Measurements from ENCODE around the gene GRIK3. TPM values are rescaled to one million over a fixed set of nuclear protein-coding genes. Genes with fewer than 3 reads are reported as not detected.
A peak's percentile ranks its signal among the peaks of the same experiment; 100 is the strongest.

Gene GRIK3
- total RNA-seq, 1 donor from 2014 or later = 0.27 TPM

- intact Hi-C loops (cut with DNase I) = no loop called here
- Histone ChIP-seq H3K4me1 (no peaks in the 10 kb centered on the region), H3K36me3 (no peaks in the 10 kb centered on the region), H3K27ac (no peak overlapping the region), H3K9me3 (no peaks in the 10 kb centered on the region), H3K4me3 (no peak overlapping the region), H3K27me3 (ENCODE audit: low read depth) (no peaks in the 10 kb centered on the region)
- TF ChIP-seq CTCF (IDR thresholded peaks at IDR 0.05) = no peak
- ATAC-seq (no peak), DNase-seq (no peak)
Measured at GRCh38 chr1:36865602-36865900, 168.8 kb downstream of the GRIK3 start.

- peaks cover 5% of the 10 kb centered on the region for H3K27me3 ChIP-seq (ENCODE audit: low read depth)
- H3K9me3 ChIP-seq = no peaks in the 10 kb centered on the region
- DNase-seq (peak; percentile 3), ATAC-seq (no peak)
- no peak overlapping the region for H3K4me3 ChIP-seq
- TF ChIP-seq CTCF (IDR thresholded peaks at IDR 0.05) = no peak
- intact Hi-C loops (cut with DNase I) = no loop called here
- no peaks in the 10 kb centered on the region for H3K36me3 ChIP-seq
- no peaks in the 10 kb centered on the region for H3K4me1 ChIP-seq
- no peak overlapping the region for H3K27ac ChIP-seq
Measured at GRCh38 chr1:36864823-36865601, 169.3 kb downstream of the GRIK3 start.

GRCh38 chr1:36864182-36864822 lies 170.0 kb downstream of the GRIK3 start:
- H3K4me3 ChIP-seq = no peak overlapping the region
- H3K9me3 ChIP-seq = no peaks in the 10 kb centered on the region
- intact Hi-C loops (cut with DNase I) = no loop called here
- H3K27ac ChIP-seq = no peak overlapping the region
- no peaks in the 10 kb centered on the region for H3K4me1 ChIP-seq
- no peak for ATAC-seq
- DNase-seq = peak; percentile 28
- H3K27me3 ChIP-seq (ENCODE audit: low read depth) = peaks cover 6% of the 10 kb centered on the region
- H3K36me3 ChIP-seq = no peaks in the 10 kb centered on the region
- peak; percentile 24 for TF ChIP-seq CTCF (IDR thresholded peaks at IDR 0.05)

- Histone ChIP-seq H3K36me3 (no peaks in the 10 kb centered on the region), H3K9me3 (no peaks in the 10 kb centered on the region), H3K4me1 (no peaks in the 10 kb centered on the region), H3K27me3 (ENCODE audit: low read depth) (peaks cover 6% of the 10 kb centered on the region), H3K4me3 (no peak overlapping the region), H3K27ac (no peak overlapping the region)
- no peak for ATAC-seq
- intact Hi-C loops (cut with DNase I) = no loop called here
- no peak for DNase-seq
- no peak for TF ChIP-seq CTCF (IDR thresholded peaks at IDR 0.05)
Measured at GRCh38 chr1:36863500-36863899, 170.8 kb downstream of the GRIK3 start.

- intact Hi-C loops (cut with DNase I) = no loop called here
- H3K36me3 ChIP-seq = no peaks in the 10 kb centered on the region
- H3K27ac ChIP-seq = no peak overlapping the region
- no peak for DNase-seq
- H3K4me3 ChIP-seq = no peak overlapping the region
- no peaks in the 10 kb centered on the region for H3K9me3 ChIP-seq
- H3K4me1 ChIP-seq = no peaks in the 10 kb centered on the region
- peaks cover 6% of the 10 kb centered on the region for H3K27me3 ChIP-seq (ENCODE audit: low read depth)
- TF ChIP-seq CTCF (IDR thresholded peaks at IDR 0.05) = no peak
- no peak for ATAC-seq
Measured at GRCh38 chr1:36863061-36863460, 171.3 kb downstream of the GRIK3 start.

All from lower lobe of right lung (tissue), 2 donors.